A549 (cell line): Measurements from ENCODE around the gene MPPE1. TPM values are rescaled to one million over a fixed set of nuclear protein-coding genes. Genes with fewer than 3 reads are reported as not detected.
A peak's percentile ranks its signal among the peaks of the same experiment; 100 is the strongest.
"Not testable (repeated sequence)": the region's sequence is repeated elsewhere in the genome, so short reads cannot be mapped to it uniquely, and the experiment has no call there.

Experiments
- ATAC-seq, 2 experiments: fragments of 200-7000 bp in 1 of 2; fragments of >200 bp in 1 of 2; cut with Nextera tagmentation in 1 of 2; cut with Tn5 transposase in 1 of 2; 3 replicates each; pipeline versions ENCODE4 v1.8.0 to v1.9.1; 2018 to 2020; ENCODE audit warnings: mild to moderate bottlenecking in 1 of 2, moderate library complexity in 1 of 2
- CTCF ChIA-PET: fragments of 300-600 bp; sonication (Branson Sonifier 250); formaldehyde crosslinking; extraction: SDS; loops from one replicate; lab custom pipeline; 2021; ENCODE audit warnings: antibody characterized with exemption, inconsistent platforms; lab: Yijun Ruan, JAX
- POLR2A ChIA-PET: fragments of 350-600 bp; formaldehyde crosslinking; extraction: SDS; loops from one replicate; lab custom pipeline; 2021; ENCODE audit warnings: antibody characterized with exemption, inconsistent platforms; lab: Yijun Ruan, JAX
- DNase-seq, 2 experiments: peaks; one replicate each; pipeline versions ENCODE4 v3.0.0 to v3.0.0-alpha.2; 2011 to 2016; ENCODE audit warnings: low read depth in 1 of 2, low spot score in 1 of 2
- FAIRE-seq: peaks from 2 replicates; lab custom pipeline; 2011; peaks lifted over from hg19 to GRCh38; lab: Jason Lieb, UNC
- H3K27ac ChIP-seq, 2 experiments: fragments of >200 bp; sonication (Bioruptor Twin); formaldehyde crosslinking; 3 replicates each; pipeline ENCODE4 v1.5.1; 2016 to 2017
- H3K4me1 ChIP-seq: fragments of >200 bp; sonication (Bioruptor Twin); formaldehyde crosslinking; 3 replicates; pipeline ENCODE4 v1.6.1; 2016
- H3K4me2 ChIP-seq: fragments of >200 bp; sonication (Bioruptor Twin); formaldehyde crosslinking; 3 replicates; pipeline ENCODE4 v1.6.1; 2016
- H3K4me3 ChIP-seq: fragments of >200 bp; sonication (Bioruptor Twin); formaldehyde crosslinking; 3 replicates; pipeline ENCODE4 v1.5.1; 2016
- H3K9me3 ChIP-seq: fragments of >200 bp; sonication (Bioruptor Twin); formaldehyde crosslinking; 3 replicates; pipeline ENCODE4 v1.6.1; 2016
- CEBPB ChIP-seq, 2 experiments: fragments of >200 bp in 1 of 2; sonication (Bioruptor Twin) in 1 of 2; formaldehyde crosslinking in 1 of 2; IDR thresholded peaks; 2 replicates each; pipeline ENCODE4 v1.6.1; 2012 to 2016
- CHD4 ChIP-seq: fragments of 200-600 bp; sonication (generic); IDR thresholded peaks from 2 replicates; pipeline ENCODE4 v1.6.1; 2016; ENCODE audit warnings: antibody characterized with exemption, mild to moderate bottlenecking, borderline replicate concordance
- FOXS1 ChIP-seq: fragments of 250-450 bp; sonication (Bioruptor Pico); IDR thresholded peaks from 2 replicates; pipeline ENCODE4 v1.5.0; 2020; ENCODE audit warnings: mild to moderate bottlenecking, moderate library complexity
- HOXA7 ChIP-seq: fragments of 250-450 bp; sonication (Bioruptor Pico); IDR thresholded peaks from 2 replicates; pipeline ENCODE4 v1.5.0; 2020; ENCODE audit warnings: mild to moderate bottlenecking, moderate library complexity
- KDM5A ChIP-seq: fragments of 200-600 bp; sonication (generic); IDR thresholded peaks from 2 replicates; pipeline ENCODE4 v1.6.1; 2016; ENCODE audit warnings: antibody characterized with exemption, mild to moderate bottlenecking
- MYC ChIP-seq: IDR thresholded peaks from 2 replicates; pipeline ENCODE4 v1.6.1; 2012; ENCODE audit warnings: mild to moderate bottlenecking, inconsistent platforms, low read length, improper control_type of control experiment, borderline replicate concordance
- NPAS2 ChIP-seq: fragments of 250-450 bp; sonication (Bioruptor Pico); IDR thresholded peaks from 2 replicates; pipeline ENCODE4 v1.8.0; 2022; ENCODE audit warnings: mild to moderate bottlenecking, moderate library complexity, borderline replicate concordance
- RAD21 ChIP-seq, 2 experiments: fragments of >200 bp in 1 of 2; sonication (Bioruptor Twin) in 1 of 2; formaldehyde crosslinking in 1 of 2; IDR thresholded peaks in 1 of 2; conservative IDR thresholded peaks in 1 of 2; 2 replicates in 1 of 2; 3 replicates in 1 of 2; pipeline ENCODE4 v1.6.1; 2012 to 2018; ENCODE audit warnings: inconsistent platforms in 1 of 2
- RARB ChIP-seq: fragments of 250-450 bp; sonication (Bioruptor Pico); IDR thresholded peaks from 2 replicates; pipeline ENCODE4 v1.8.0; 2021; ENCODE audit warnings: mild to moderate bottlenecking, moderate library complexity
- RCOR1 ChIP-seq: fragments of 150-350 bp; IDR thresholded peaks from 2 replicates; pipeline ENCODE4 v1.6.1; 2014; ENCODE audit warnings: antibody characterized with exemption, low read length, low read depth
- ZSCAN20 ChIP-seq: fragments of 250-450 bp; sonication (Bioruptor Pico); IDR thresholded peaks from 2 replicates; pipeline ENCODE4 v1.8.0; 2022; ENCODE audit warnings: mild to moderate bottlenecking, moderate library complexity
- WGBS: methylation state at CpG from one replicate; pipeline ENCODE4 v1.1.6; 2017; ENCODE audit errors: missing lambda C conversion rate; 5-methylcytosine and 5-hydroxymethylcytosine counted together
- polyA plus RNA-seq, 4 experiments: library from polyadenylated mRNA; depleted of rRNA in 3 of 4; stranded (reverse); fragments of >200 nt; fragmentation: RNase III in 1 of 4; extraction: RNeasy Plus Mini Kit Qiagen cat#74134 plus additional on column Dnase treatment in 1 of 4; gene quantifications; 2 replicates in 3 of 4; 3 replicates in 1 of 4; pipeline ENCODE4 v1.2.3, GENCODE V29; 2011 to 2017
- TF ChIP-seq, protein P1 (sequence below): fragments of 200-600 bp; sonication (generic); IDR thresholded peaks from 2 replicates; pipeline ENCODE4 v1.6.1; 2016; ENCODE audit warnings: antibody characterized with exemption, mild to moderate bottlenecking, moderate library complexity
- TF ChIP-seq, protein P2 (sequence below): fragments of >200 bp; sonication (Bioruptor Twin); formaldehyde crosslinking; IDR thresholded peaks from 3 replicates; pipeline ENCODE4 v1.6.1; 2016
- TF ChIP-seq, protein P3 (sequence below): fragments of 150-350 bp; IDR thresholded peaks from 2 replicates; pipeline ENCODE4 v1.6.1; 2014; ENCODE audit warnings: low read depth, mild to moderate bottlenecking, low read length
- TF ChIP-seq, protein P4 (sequence below): IDR thresholded peaks from 2 replicates; pipeline ENCODE4 v1.6.1; 2012

The MPPE1 gene
- polyA plus RNA-seq, 2 of the 4 experiments (the other 2 are of a cell fraction), result 20.4 to 26.4 TPM

DNA sequence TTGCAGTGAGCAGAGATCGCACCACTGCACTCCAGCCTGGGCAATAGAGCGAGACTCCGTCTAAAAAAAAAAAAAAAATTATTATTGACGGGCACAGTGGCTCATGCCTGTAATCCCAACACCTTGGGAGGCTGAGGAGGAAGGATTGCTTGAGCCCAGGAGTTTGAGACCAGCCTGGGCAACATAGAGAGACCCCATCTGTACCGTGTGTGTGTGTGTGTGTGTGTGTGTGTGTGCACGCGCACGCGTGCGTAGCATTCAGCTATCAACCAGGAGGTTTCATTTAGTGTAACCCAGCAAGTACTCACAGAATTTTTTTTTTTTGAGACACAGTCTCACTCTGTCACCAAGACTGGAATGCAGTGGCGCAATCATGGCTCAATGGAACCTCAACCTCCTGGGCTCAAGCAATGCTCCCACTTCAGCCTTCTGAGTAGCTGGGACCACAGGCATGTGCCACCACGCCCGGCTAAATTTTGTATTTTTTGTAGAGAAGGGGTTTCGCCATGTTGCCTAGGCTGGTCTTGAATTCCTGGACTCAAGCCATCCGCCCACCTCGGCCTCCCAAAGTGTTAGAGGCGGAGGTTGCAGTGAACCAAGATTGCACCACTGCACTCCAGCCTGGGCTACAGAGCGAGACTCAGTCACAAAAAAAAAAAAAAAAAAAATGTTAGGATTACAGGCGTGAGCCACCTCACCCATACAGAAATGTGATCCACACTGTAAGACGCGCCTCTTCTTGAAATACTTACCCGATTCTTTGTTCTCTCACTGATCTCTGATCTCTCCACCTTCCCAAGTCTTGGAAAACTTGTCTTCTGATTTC is 37.9 kb upstream of the MPPE1 start:
- ChIA-PET CTCF (interaction anchor here (0.7 to 21.3 kb wide), 7 partner anchors 8 to 212 kb away, joined by 3 to 435 read pairs (median 4); partner anchors contain the start of gene IMPA2), POLR2A (interaction anchor here (1.1 to 4.7 kb wide), 5 partner anchors 8 to 49 kb away, joined by 3 to 50 read pairs (median 4); partner anchors contain the start of gene IMPA2)
- WGBS, result 81% methylated on average over 17 of the region's 22 CpGs
- peak overlapping the region; percentile 49; the same call in 1 of the 3 replicates for H3K4me3 ChIP-seq
- H3K4me2 ChIP-seq, result peak overlapping the region; percentile 76
- not testable (repeated sequence) for DNase-seq, H3K9me3 ChIP-seq, FAIRE-seq, ATAC-seq
- H3K4me1 ChIP-seq, result peaks cover 35% of the 10 kb centered on the region
- H3K27ac ChIP-seq, result peak overlapping the region; percentile 98 to 100
- peak in 1 of 2 experiments; percentile 48; a peak in 2 of 4 replicates for TF ChIP-seq CEBPB (IDR thresholded peaks at IDR 0.05)
- TF ChIP-seq, all 56 proteins: peak for 1; not testable (repeated sequence) for 55

DNA sequence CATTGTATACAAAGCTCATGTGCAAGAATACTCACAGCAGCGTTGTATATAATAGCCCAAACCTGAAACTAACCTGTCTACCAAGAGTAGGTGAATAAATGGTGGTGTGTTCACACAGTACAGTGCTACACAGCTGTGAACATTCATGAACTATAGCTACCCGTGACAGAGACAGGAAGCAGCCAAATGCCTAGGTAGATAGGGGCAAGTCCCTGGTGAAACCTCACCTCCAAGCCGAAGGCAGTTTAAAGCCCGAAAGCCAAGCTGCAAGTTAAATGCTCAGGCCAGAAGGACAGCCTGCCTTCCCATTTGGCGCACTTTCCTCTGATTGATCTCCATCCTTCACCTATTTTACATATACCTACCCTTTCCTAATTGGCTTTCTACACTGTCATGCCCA is 36.7 kb upstream of the MPPE1 start:
- Histone ChIP-seq H3K4me1 (peaks cover 35% of the 10 kb centered on the region), H3K4me2 (no peak overlapping the region), H3K27ac (peak overlapping the region in 1 of 2 experiments; percentile 100; a peak in 1 of 6 replicates), H3K9me3 (no peaks in the 10 kb centered on the region), H3K4me3 (no peak overlapping the region)
- WGBS, result 90% methylated on average over 5 of the region's 5 CpGs
- ChIA-PET CTCF (interaction anchor here (1.1 to 21.3 kb wide), 5 partner anchors 9 to 211 kb away, joined by 3 to 435 read pairs (median 4); partner anchors contain the start of gene IMPA2), POLR2A (interaction anchor here (4.7 kb wide), 1 partner anchor 37 kb away, joined by 50 read pairs; the partner anchor contains the start of gene IMPA2)
- ATAC-seq (no peak), DNase-seq (no peak), FAIRE-seq (no peak)
- TF ChIP-seq HOXA7, result no peak
- TF ChIP-seq FOXS1, result no peak
- TF ChIP-seq, protein P1, sequence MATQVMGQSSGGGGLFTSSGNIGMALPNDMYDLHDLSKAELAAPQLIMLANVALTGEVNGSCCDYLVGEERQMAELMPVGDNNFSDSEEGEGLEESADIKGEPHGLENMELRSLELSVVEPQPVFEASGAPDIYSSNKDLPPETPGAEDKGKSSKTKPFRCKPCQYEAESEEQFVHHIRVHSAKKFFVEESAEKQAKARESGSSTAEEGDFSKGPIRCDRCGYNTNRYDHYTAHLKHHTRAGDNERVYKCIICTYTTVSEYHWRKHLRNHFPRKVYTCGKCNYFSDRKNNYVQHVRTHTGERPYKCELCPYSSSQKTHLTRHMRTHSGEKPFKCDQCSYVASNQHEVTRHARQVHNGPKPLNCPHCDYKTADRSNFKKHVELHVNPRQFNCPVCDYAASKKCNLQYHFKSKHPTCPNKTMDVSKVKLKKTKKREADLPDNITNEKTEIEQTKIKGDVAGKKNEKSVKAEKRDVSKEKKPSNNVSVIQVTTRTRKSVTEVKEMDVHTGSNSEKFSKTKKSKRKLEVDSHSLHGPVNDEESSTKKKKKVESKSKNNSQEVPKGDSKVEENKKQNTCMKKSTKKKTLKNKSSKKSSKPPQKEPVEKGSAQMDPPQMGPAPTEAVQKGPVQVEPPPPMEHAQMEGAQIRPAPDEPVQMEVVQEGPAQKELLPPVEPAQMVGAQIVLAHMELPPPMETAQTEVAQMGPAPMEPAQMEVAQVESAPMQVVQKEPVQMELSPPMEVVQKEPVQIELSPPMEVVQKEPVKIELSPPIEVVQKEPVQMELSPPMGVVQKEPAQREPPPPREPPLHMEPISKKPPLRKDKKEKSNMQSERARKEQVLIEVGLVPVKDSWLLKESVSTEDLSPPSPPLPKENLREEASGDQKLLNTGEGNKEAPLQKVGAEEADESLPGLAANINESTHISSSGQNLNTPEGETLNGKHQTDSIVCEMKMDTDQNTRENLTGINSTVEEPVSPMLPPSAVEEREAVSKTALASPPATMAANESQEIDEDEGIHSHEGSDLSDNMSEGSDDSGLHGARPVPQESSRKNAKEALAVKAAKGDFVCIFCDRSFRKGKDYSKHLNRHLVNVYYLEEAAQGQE, result no peak
- no peak for TF ChIP-seq RARB (CRISPR knock-in tag)
- TF ChIP-seq, protein P2, sequence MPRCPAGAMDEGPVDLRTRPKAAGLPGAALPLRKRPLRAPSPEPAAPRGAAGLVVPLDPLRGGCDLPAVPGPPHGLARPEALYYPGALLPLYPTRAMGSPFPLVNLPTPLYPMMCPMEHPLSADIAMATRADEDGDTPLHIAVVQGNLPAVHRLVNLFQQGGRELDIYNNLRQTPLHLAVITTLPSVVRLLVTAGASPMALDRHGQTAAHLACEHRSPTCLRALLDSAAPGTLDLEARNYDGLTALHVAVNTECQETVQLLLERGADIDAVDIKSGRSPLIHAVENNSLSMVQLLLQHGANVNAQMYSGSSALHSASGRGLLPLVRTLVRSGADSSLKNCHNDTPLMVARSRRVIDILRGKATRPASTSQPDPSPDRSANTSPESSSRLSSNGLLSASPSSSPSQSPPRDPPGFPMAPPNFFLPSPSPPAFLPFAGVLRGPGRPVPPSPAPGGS, result no peak
- TF ChIP-seq, protein P3, sequence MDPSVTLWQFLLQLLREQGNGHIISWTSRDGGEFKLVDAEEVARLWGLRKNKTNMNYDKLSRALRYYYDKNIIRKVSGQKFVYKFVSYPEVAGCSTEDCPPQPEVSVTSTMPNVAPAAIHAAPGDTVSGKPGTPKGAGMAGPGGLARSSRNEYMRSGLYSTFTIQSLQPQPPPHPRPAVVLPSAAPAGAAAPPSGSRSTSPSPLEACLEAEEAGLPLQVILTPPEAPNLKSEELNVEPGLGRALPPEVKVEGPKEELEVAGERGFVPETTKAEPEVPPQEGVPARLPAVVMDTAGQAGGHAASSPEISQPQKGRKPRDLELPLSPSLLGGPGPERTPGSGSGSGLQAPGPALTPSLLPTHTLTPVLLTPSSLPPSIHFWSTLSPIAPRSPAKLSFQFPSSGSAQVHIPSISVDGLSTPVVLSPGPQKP, result no peak
- no peak for TF ChIP-seq KDM5A
- no peak for TF ChIP-seq RAD21 (conservative IDR thresholded peaks at IDR 0.05 in 1 of 2, IDR thresholded peaks at IDR 0.05 in 1 of 2)
- no peak for TF ChIP-seq NPAS2
- TF ChIP-seq ZSCAN20, result no peak
- TF ChIP-seq, protein P4, sequence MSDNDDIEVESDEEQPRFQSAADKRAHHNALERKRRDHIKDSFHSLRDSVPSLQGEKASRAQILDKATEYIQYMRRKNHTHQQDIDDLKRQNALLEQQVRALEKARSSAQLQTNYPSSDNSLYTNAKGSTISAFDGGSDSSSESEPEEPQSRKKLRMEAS, result no peak
- no peak for TF ChIP-seq CHD4
- no peak for TF ChIP-seq RCOR1
- TF ChIP-seq MYC, result no peak
